ENCODE results near the gene GPR37L1.

DNA sequence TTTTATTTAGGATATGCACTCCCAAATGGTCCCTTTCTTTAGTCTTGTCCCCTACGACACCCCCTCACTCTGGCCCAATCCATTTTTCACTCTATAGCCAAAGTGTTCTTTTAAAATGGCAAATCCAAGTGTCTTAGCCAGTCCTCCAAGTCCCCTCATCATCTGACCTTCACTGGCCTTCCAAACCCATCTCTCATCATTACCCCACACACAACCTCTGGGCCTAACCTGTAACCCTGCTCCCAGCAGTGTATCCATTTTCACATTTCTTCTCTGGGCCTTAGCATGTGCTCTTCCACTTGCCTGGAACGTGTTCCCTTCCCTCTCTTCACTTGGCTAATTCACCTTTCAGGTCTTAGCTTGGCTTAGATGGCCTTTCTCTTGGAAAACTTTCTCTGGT is 28.3 kb downstream of the GPR37L1 start:
- TF ChIP-seq, protein P1, sequence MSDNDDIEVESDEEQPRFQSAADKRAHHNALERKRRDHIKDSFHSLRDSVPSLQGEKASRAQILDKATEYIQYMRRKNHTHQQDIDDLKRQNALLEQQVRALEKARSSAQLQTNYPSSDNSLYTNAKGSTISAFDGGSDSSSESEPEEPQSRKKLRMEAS (IDR thresholded peaks at IDR 0.05; ENCODE audit: low read depth, low read length): no peak
- TF ChIP-seq, protein P2, sequence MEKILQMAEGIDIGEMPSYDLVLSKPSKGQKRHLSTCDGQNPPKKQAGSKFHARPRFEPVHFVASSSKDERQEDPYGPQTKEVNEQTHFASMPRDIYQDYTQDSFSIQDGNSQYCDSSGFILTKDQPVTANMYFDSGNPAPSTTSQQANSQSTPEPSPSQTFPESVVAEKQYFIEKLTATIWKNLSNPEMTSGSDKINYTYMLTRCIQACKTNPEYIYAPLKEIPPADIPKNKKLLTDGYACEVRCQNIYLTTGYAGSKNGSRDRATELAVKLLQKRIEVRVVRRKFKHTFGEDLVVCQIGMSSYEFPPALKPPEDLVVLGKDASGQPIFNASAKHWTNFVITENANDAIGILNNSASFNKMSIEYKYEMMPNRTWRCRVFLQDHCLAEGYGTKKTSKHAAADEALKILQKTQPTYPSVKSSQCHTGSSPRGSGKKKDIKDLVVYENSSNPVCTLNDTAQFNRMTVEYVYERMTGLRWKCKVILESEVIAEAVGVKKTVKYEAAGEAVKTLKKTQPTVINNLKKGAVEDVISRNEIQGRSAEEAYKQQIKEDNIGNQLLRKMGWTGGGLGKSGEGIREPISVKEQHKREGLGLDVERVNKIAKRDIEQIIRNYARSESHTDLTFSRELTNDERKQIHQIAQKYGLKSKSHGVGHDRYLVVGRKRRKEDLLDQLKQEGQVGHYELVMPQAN (conservative IDR thresholded peaks at IDR 0.05): no peak
- TF ChIP-seq, protein P3, sequence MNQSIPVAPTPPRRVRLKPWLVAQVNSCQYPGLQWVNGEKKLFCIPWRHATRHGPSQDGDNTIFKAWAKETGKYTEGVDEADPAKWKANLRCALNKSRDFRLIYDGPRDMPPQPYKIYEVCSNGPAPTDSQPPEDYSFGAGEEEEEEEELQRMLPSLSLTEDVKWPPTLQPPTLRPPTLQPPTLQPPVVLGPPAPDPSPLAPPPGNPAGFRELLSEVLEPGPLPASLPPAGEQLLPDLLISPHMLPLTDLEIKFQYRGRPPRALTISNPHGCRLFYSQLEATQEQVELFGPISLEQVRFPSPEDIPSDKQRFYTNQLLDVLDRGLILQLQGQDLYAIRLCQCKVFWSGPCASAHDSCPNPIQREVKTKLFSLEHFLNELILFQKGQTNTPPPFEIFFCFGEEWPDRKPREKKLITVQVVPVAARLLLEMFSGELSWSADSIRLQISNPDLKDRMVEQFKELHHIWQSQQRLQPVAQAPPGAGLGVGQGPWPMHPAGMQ (IDR thresholded peaks at IDR 0.05; ENCODE audit: borderline replicate concordance): no peak
- TF ChIP-seq POLR2AphosphoS5 (IDR thresholded peaks at IDR 0.05; ENCODE audit: low read length) (no peak), POLR2A (IDR thresholded peaks at IDR 0.05; ENCODE audit: low read depth, low read length) (no peak), PAX5 (IDR thresholded peaks at IDR 0.05; ENCODE audit: borderline replicate concordance, low read depth, low read length) (no peak)
- TF ChIP-seq, protein P4, sequence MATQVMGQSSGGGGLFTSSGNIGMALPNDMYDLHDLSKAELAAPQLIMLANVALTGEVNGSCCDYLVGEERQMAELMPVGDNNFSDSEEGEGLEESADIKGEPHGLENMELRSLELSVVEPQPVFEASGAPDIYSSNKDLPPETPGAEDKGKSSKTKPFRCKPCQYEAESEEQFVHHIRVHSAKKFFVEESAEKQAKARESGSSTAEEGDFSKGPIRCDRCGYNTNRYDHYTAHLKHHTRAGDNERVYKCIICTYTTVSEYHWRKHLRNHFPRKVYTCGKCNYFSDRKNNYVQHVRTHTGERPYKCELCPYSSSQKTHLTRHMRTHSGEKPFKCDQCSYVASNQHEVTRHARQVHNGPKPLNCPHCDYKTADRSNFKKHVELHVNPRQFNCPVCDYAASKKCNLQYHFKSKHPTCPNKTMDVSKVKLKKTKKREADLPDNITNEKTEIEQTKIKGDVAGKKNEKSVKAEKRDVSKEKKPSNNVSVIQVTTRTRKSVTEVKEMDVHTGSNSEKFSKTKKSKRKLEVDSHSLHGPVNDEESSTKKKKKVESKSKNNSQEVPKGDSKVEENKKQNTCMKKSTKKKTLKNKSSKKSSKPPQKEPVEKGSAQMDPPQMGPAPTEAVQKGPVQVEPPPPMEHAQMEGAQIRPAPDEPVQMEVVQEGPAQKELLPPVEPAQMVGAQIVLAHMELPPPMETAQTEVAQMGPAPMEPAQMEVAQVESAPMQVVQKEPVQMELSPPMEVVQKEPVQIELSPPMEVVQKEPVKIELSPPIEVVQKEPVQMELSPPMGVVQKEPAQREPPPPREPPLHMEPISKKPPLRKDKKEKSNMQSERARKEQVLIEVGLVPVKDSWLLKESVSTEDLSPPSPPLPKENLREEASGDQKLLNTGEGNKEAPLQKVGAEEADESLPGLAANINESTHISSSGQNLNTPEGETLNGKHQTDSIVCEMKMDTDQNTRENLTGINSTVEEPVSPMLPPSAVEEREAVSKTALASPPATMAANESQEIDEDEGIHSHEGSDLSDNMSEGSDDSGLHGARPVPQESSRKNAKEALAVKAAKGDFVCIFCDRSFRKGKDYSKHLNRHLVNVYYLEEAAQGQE (IDR thresholded peaks at IDR 0.05; ENCODE audit: low read depth, low read length): no peak
